GM12864 (cell line): Measurements from ENCODE around the gene PCBP3.
A peak's percentile ranks its signal among the peaks of the same experiment; 100 is the strongest.
"Not testable (repeated sequence)": the region's sequence is repeated elsewhere in the genome, so short reads cannot be mapped to it uniquely, and the experiment has no call there.

Experiments
- DNase-seq: peaks from one replicate; pipeline ENCODE4 v3.0.0-alpha.2; 2011; ENCODE audit warnings: low read depth
- H3K4me3 ChIP-seq: 2 replicates; pipeline ENCODE4 v1.5.1; 2011; ENCODE audit warnings: mild to moderate bottlenecking, low read depth, low read length, control low read depth
- CTCF ChIP-seq: IDR thresholded peaks from 2 replicates; pipeline ENCODE4 v1.5.1; 2011; ENCODE audit warnings: low read depth, mild to moderate bottlenecking, moderate library complexity, low read length, control low read depth, inconsistent platforms; ENCODE audit errors: missing control alignments

The PCBP3 gene

GRCh38 chr21:45715441-45715840 is 71.9 kb downstream of the PCBP3 start:
- H3K4me3 ChIP-seq: no peak overlapping the region
- DNase-seq: no peak
- TF ChIP-seq CTCF: no peak

- H3K4me3 ChIP-seq: no peak overlapping the region
- DNase-seq: no peak
- no peak for TF ChIP-seq CTCF
Measured at GRCh38 chr21:45718413-45718812, 74.9 kb downstream of the PCBP3 start.

- peak; percentile 5 for DNase-seq
Measured at GRCh38 chr21:45719177-45719802, 75.8 kb downstream of the PCBP3 start.

GRCh38 chr21:45720204-45720603 is 76.7 kb downstream of the PCBP3 start:
- not testable (repeated sequence) for H3K4me3 ChIP-seq, DNase-seq

More at GRCh38 chr21:45719177-45719802, 75.8 kb downstream of the PCBP3 start:
- TF ChIP-seq CTCF: no peak
- H3K4me3 ChIP-seq: no peak overlapping the region

- TF ChIP-seq CTCF: no peak
- no peak overlapping the region for H3K4me3 ChIP-seq
- no peak for DNase-seq
Measured at GRCh38 chr21:45721671-45722070, 78.1 kb downstream of the PCBP3 start.

- no peak overlapping the region for H3K4me3 ChIP-seq
- no peak for TF ChIP-seq CTCF
- DNase-seq: no peak
Measured at GRCh38 chr21:45723049-45723958, 79.8 kb downstream of the PCBP3 start.

GRCh38 chr21:45724345-45724961 is 80.9 kb downstream of the PCBP3 start:
- H3K4me3 ChIP-seq: no peak overlapping the region
- TF ChIP-seq CTCF: no peak
- no peak for DNase-seq
